IgD-negative memory B cell (primary cell): ENCODE data around the gene OR2Y1. TPM values are rescaled to one million over a fixed set of nuclear protein-coding genes. Genes with fewer than 3 reads are reported as not detected.
"Not testable (repeated sequence)": the region's sequence is repeated elsewhere in the genome, so short reads cannot be mapped to it uniquely, and the experiment has no call there.

Source experiments
- H3K27ac Mint-ChIP-seq, 3 donors: one replicate each; pipeline ENCODE4 v1.8.0; 2020 to 2022; ENCODE audit warnings: mild to moderate bottlenecking in 3 of 3, mixed read lengths in 3 of 3, moderate library complexity in 1 of 3
- H3K27me3 Mint-ChIP-seq: one replicate; pipeline ENCODE4 v1.8.0; 2021; ENCODE audit warnings: mixed read lengths
- H3K36me3 Mint-ChIP-seq: one replicate; pipeline ENCODE4 v1.8.0; 2020; ENCODE audit warnings: mild to moderate bottlenecking, mixed read lengths
- H3K4me1 Mint-ChIP-seq, 3 donors: one replicate each; pipeline ENCODE4 v1.8.0; 2020 to 2022; ENCODE audit warnings: mixed read lengths in 3 of 3, mild to moderate bottlenecking in 1 of 3
- H3K4me3 Mint-ChIP-seq, 4 donors: one replicate each; pipeline ENCODE4 v1.8.0; 2020 to 2022; ENCODE audit warnings: mild to moderate bottlenecking in 4 of 4, mixed read lengths in 4 of 4, moderate library complexity in 3 of 4
- H3K9me3 Mint-ChIP-seq, 3 donors: one replicate each; pipeline ENCODE4 v1.8.0; 2020 to 2021; ENCODE audit warnings: mixed read lengths in 3 of 3, mild to moderate bottlenecking in 1 of 3
- polyA plus RNA-seq: library from polyadenylated mRNA; unstranded; fragments of 300-500 nt; fragmentation: Illumina TruSeq; gene quantifications from one replicate; pipeline ENCODE4 v1.2.3, GENCODE V29; 2021

The OR2Y1 gene
- polyA plus RNA-seq, 1 donor from 2014 or later: not detected

DNA sequence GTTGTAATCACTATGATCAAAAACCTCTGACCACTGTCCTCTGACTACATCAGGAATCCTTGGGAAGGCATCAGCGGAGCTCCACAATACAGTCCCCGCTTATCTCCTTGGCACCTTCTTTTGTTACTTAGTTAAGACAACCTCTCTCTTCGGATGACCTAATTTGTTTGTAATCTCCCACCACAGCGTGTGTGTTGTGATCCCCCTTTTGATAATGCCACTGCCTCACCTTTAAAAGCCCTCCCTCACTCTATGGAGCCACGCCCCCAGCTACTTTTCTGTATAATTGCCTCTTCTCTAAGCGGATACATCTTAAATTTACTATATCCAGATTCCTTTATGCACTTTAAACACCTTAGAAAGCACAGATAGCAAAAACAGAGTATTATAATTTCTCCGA is 35.9 kb downstream of the OR2Y1 start:
- Mint-ChIP-seq H3K4me3 (no peak overlapping the region), H3K36me3 (no peaks in the 10 kb centered on the region), H3K4me1 (no peaks in the 10 kb centered on the region), H3K27ac (no peak overlapping the region), H3K9me3 (peaks cover 3 to 15% (median 4%) of the 10 kb centered on the region in 3 donors), H3K27me3 (peaks cover 1% of the 10 kb centered on the region)

DNA sequence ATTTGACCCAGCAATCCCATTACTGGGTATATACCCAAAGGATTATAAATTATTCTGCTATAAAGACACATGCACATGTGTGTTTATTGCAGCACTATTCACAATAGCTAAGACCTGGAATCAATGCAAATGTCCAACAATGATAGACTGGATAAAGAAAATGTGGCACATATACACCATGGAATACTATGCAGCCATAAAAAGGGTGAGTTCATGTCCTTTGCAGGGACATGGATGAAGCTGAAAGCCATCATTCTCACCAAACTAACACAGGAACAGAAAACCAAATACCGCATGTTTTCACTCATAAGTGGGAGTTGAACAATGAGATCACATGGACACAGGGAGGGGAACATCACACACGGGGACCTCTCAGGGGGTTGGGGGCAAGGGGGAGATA is 36.5 kb downstream of the OR2Y1 start:
- peaks cover 3 to 20% (median 4%) of the 10 kb centered on the region in 3 donors for H3K9me3 Mint-ChIP-seq
- H3K4me1 Mint-ChIP-seq, H3K27me3 Mint-ChIP-seq, H3K36me3 Mint-ChIP-seq, H3K27ac Mint-ChIP-seq, H3K4me3 Mint-ChIP-seq: not testable (repeated sequence)

DNA sequence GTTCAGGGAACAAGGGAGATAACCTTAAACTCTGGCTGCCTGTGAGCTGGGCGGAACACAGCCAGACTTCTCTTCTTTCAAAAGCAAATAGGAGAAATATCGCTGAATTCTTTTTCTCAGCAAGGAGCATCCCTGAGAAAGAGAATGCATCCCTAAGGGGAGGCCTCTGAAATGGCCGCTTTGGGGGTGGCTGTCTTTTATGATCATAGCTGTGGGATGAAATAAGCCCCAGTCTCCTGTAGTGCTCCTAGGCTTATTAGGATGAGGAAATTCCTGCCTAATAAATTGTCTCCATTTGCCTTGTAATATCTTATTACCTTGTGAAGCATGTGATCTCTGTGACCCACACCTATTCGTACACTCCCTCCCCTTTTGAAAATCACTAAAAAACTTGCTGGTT is 39.4 kb downstream of the OR2Y1 start:
- not testable (repeated sequence) for H3K4me3 Mint-ChIP-seq, H3K27me3 Mint-ChIP-seq, H3K4me1 Mint-ChIP-seq, H3K36me3 Mint-ChIP-seq, H3K27ac Mint-ChIP-seq
- peaks cover 4 to 21% (median 5%) of the 10 kb centered on the region in 3 donors for H3K9me3 Mint-ChIP-seq

DNA sequence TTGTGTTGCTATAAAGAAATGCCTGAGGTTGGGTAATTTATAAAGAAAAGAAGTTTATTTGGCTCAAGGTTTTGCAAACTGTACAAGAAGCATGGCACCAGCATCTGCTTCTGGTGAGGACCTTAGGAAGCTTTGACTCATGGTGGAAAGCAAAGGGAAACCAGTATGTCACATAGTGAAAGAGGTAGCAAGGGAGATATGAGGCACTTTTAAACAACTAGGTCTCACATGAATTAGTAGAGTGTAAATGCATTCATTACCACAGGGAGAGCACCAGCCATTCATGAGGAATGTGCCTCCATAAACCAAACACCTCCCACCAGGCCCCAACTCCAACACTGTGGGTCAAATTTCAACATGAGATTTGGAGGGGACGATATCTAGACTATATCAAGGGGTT is 40.8 kb downstream of the OR2Y1 start:
- Mint-ChIP-seq H3K4me3 (no peak overlapping the region), H3K27ac (no peak overlapping the region), H3K9me3 (peaks cover 5 to 23% (median 6%) of the 10 kb centered on the region in 3 donors), H3K36me3 (no peaks in the 10 kb centered on the region), H3K27me3 (peaks cover 9% of the 10 kb centered on the region), H3K4me1 (no peaks in the 10 kb centered on the region)

DNA sequence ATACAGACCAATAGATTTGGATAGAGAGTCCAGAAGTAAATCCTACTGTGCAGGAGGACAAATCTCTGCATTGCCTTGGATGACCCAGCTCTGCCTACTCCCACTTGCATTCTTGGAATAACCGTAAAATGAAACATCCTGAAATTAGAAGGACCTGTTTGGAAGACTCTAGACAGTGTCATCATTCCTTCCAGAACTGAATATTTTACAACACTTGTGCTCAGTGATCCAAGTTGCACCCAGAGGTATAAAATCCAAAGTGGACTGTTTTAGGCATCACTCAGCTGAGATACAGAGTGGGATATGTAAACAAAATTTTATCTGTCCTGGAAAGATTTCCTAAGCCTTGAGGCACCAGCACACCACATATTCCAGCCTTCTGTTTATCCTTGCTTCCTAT is 43.7 kb downstream of the OR2Y1 start:
- H3K4me1 Mint-ChIP-seq: no peaks in the 10 kb centered on the region
- peaks cover 2 to 20% (median 5%) of the 10 kb centered on the region in 3 donors for H3K9me3 Mint-ChIP-seq
- H3K36me3 Mint-ChIP-seq: no peaks in the 10 kb centered on the region
- peaks cover 13% of the 10 kb centered on the region for H3K27me3 Mint-ChIP-seq
- H3K4me3 Mint-ChIP-seq: no peak overlapping the region
- no peak overlapping the region for H3K27ac Mint-ChIP-seq

DNA sequence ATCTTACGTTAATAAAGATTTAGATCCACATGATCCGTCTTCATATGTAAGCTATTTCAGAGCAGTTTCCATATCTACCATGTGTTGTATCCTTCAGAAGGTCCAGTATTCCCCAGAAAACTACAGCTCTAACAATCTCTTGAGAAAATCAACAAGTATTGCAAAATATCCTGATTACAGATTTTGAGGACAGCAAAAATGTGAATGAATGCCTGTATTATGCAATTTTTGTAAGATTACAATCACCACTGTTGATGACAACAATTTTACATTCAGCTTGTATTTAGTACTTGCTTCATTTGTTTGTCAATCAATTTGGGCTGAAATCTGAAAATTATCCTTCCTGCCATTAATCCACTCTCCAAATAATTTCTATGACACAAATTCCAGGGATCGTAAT is 47.4 kb downstream of the OR2Y1 start:
- no peaks in the 10 kb centered on the region for H3K4me1 Mint-ChIP-seq
- no peak overlapping the region for H3K27ac Mint-ChIP-seq
- peaks cover 12% of the 10 kb centered on the region for H3K27me3 Mint-ChIP-seq
- peaks cover 2 to 4% (median 2%) of the 10 kb centered on the region in 3 donors for H3K9me3 Mint-ChIP-seq
- no peak overlapping the region for H3K4me3 Mint-ChIP-seq
- no peaks in the 10 kb centered on the region for H3K36me3 Mint-ChIP-seq

DNA sequence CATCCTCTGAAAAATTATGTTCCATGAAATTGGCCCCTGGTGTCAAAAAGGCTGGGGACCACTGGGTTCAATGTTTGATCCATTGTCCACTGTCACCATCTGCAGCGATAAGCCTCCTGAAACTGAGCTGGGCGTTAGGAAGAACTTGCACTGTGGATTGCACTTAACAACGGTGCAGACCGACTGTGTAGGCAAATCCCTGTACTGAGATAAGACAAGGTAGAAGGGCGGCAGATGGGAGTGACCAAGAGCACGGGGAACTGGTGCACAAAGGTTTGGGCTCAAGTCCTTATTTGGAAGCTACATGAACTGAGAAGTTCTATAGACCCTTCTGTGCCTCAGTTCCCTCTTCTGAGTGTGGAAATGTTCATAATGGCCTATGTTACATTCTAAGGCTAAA is 48.8 kb downstream of the OR2Y1 start:
- H3K36me3 Mint-ChIP-seq: no peaks in the 10 kb centered on the region
- H3K9me3 Mint-ChIP-seq: peaks cover 0 to 4% (median 2%) of the 10 kb centered on the region in 3 donors
- peaks cover 15% of the 10 kb centered on the region for H3K27me3 Mint-ChIP-seq
- H3K4me1 Mint-ChIP-seq: no peaks in the 10 kb centered on the region
- H3K4me3 Mint-ChIP-seq: no peak overlapping the region
- no peak overlapping the region for H3K27ac Mint-ChIP-seq

DNA sequence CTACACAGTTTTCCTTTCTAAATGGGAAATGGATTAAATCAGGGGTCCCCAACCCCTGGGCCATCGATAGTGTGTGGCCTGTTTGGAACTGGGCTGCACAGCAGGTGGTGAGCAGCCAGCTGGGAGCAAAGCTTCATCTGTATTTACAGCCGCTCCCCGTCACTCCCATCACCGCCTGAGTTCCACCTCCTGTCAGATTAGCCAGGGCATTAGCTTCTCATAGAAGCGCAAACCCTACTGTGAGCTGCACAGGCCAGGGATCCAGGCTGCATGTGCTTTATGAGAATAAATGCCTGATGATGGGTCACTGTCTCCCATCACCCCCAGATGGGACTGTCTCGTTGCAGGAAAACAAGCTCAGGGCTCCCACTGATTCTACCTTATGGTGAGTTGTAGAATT is 49.3 kb downstream of the OR2Y1 start:
- H3K9me3 Mint-ChIP-seq: peaks cover 0 to 3% (median 2%) of the 10 kb centered on the region in 3 donors
- H3K27me3 Mint-ChIP-seq: peaks cover 19% of the 10 kb centered on the region
- no peaks in the 10 kb centered on the region for H3K36me3 Mint-ChIP-seq
- no peaks in the 10 kb centered on the region for H3K4me1 Mint-ChIP-seq
- H3K4me3 Mint-ChIP-seq: no peak overlapping the region
- no peak overlapping the region for H3K27ac Mint-ChIP-seq

DNA sequence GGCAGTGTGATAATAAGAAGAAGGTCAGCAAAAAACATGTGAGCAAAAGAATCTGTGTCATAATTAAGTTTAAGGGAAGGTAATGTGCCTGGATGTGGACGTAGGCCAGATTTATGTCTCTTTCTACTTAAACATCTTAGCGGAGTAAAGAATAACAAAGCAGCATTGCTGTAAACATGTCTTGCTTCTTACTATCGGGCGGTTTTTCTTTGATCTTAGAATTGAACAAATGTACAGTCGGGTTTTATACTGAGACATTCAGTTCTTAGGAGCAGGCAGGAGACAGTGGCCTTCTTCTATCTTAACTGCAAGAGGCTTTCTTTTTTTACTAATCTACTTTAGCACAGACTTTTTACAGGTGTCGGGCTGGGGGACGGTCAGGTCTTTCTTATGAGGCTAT is 50.1 kb downstream of the OR2Y1 start:
- Mint-ChIP-seq H3K9me3 (peaks cover 0 to 2% (median 0%) of the 10 kb centered on the region in 3 donors), H3K27me3 (peaks cover 22% of the 10 kb centered on the region), H3K36me3 (peaks cover 2% of the 10 kb centered on the region), H3K4me3 (no peak overlapping the region), H3K27ac (no peak overlapping the region), H3K4me1 (no peaks in the 10 kb centered on the region)

Other genes starting within 250 kb of the OR2Y1 start
- 6.3 TPM for gene CNOT6, start 245.7 kb downstream of the OR2Y1 start, polyA plus RNA-seq
- not detected for gene SCGB3A1, start 148.6 kb downstream of the OR2Y1 start, polyA plus RNA-seq
- gene FLT4, start 90.5 kb downstream of the OR2Y1 start, polyA plus RNA-seq: 0.56 TPM
- gene MGAT1, start 62.7 kb upstream of the OR2Y1 start, polyA plus RNA-seq: 101 TPM
- 22.1 TPM for gene ZFP62, start 121.2 kb upstream of the OR2Y1 start, polyA plus RNA-seq
- not detected for gene BTNL8, start 159.1 kb upstream of the OR2Y1 start, polyA plus RNA-seq
- gene BTNL3, start 248.8 kb upstream of the OR2Y1 start, polyA plus RNA-seq: not detected